Breast epithelium (tissue), 3 donors: ENCODE measurements around the gene TSPAN10.

Source experiments
- CTCF ChIP-seq, 3 donors: fragments of 450-650 bp; IDR thresholded peaks; one replicate each; pipeline ENCODE4 v1.5.1; 2016 to 2017; ENCODE audit warnings: antibody characterized with exemption in 3 of 3, mild to moderate bottlenecking in 3 of 3, moderate library complexity in 3 of 3
- POLR2A ChIP-seq: fragments of 450-650 bp; IDR thresholded peaks from one replicate; pipeline ENCODE4 v1.6.1; 2016; ENCODE audit warnings: antibody characterized with exemption, mild to moderate bottlenecking, moderate library complexity
- POLR2AphosphoS5 ChIP-seq, 3 donors: sonication (generic); formaldehyde crosslinking; IDR thresholded peaks; one replicate each; pipeline ENCODE4 v1.6.1; 2017; ENCODE audit warnings: antibody characterized with exemption in 3 of 3

- TF ChIP-seq CTCF (IDR thresholded peaks at IDR 0.05) (no peak), POLR2A (no peak), POLR2AphosphoS5 (IDR thresholded peaks at IDR 0.05) (no peak)
Measured at GRCh38 chr17:81635973-81636504, 957 bp upstream of the TSPAN10 start.
